Mucosa of stomach (tissue), 1 donor: Measurements from ENCODE around the gene STAT4.
"Not testable (repeated sequence)": the region's sequence is repeated elsewhere in the genome, so short reads cannot be mapped to it uniquely, and the experiment has no call there.

Source experiments
- H3K27me3 ChIP-seq: one replicate; pipeline ENCODE4 v1.7.0; 2013; ENCODE audit warnings: mild to moderate bottlenecking, low read length; ENCODE audit not compliant: control insufficient read depth, insufficient read depth
- H3K36me3 ChIP-seq: one replicate; pipeline ENCODE4 v1.7.0; 2013; ENCODE audit warnings: low read length; ENCODE audit not compliant: control insufficient read depth, insufficient read depth
- H3K4me1 ChIP-seq: one replicate; pipeline ENCODE4 v1.7.0; 2013; ENCODE audit warnings: mild to moderate bottlenecking, low read length; ENCODE audit not compliant: control insufficient read depth, insufficient read depth
- H3K4me3 ChIP-seq: one replicate; pipeline ENCODE4 v1.7.0; 2013; ENCODE audit warnings: low read length
- H3K9ac ChIP-seq: one replicate; pipeline ENCODE4 v1.7.0; 2013; ENCODE audit warnings: mild to moderate bottlenecking, low read length, moderate library complexity
- H3K9me3 ChIP-seq: one replicate; pipeline ENCODE4 v1.7.0; 2013; ENCODE audit warnings: mild to moderate bottlenecking, low read length, moderate library complexity; ENCODE audit not compliant: control insufficient read depth
- donor health status: Pancreatic carcinoma.

The STAT4 gene

DNA sequence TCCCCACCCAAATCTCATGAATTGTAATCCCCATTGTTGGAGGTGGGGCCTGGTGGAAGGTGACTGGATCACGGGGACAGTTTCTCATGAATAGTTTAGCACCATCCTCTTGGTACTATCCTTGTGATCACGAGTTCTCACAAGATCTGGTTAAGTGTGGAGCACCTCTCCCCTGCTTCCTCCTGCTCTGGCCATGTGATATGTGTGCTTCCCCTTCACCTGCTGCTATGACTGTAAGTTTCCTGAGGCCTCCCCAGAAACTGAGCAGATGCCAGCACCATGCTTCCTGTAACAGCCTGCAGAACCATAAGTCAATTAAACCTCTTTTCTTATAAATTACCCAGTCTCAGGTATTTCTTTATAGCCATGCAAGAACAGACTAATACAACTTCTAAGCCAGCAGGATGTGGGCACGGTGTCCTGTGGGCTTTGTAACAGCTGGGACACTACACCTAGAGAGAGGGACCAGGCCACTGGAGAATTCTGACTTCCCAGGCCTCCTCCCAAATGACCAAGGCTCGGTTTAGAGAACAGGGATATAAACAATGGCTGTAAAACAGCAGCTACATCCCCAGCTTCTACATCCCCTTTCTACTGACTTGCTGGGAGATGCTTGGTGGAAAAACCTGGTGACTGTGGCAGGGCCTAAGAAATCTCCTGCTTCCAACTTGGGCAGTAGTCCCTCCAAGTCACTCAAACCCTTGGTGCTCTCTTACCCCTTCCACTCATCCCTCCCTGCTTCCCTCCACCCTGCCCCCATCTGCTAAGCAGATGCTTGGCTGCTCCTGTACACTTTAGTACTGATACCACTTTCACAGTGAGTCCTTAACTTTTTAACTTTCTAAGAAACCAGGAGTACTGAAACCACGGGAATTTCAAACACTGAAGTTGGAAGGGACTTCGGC lies 147.1 kb downstream of the STAT4 start:
- Histone ChIP-seq H3K36me3 (peaks cover 20% of the 10 kb centered on the region), H3K9me3 (no peaks in the 10 kb centered on the region), H3K4me3 (no peak overlapping the region), H3K9ac (no peak overlapping the region), H3K27me3 (no peaks in the 10 kb centered on the region), H3K4me1 (no peaks in the 10 kb centered on the region)

DNA sequence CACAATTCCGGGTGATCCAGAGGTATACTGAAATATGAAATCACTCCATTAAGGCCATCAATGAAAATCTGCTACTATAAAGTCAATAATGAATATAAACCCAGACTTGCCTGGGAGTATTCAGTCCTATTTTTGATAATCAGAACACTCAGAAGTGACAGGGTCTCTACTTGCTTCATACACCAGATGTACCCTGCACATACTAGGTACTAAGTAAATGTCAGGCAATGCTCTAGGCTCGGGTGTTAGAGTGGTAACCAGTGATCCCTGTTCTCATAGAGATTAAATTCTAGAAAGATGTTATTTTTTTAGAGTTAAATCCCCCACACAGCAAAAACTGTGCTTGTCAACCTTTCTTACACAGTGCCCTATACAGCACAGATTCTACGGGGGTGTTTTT lies 149.2 kb downstream of the STAT4 start:
- H3K27me3 ChIP-seq = no peaks in the 10 kb centered on the region
- H3K4me1 ChIP-seq = no peaks in the 10 kb centered on the region
- H3K9me3 ChIP-seq = no peaks in the 10 kb centered on the region
- peaks cover 25% of the 10 kb centered on the region for H3K36me3 ChIP-seq
- H3K9ac ChIP-seq = no peak overlapping the region
- no peak overlapping the region for H3K4me3 ChIP-seq

DNA sequence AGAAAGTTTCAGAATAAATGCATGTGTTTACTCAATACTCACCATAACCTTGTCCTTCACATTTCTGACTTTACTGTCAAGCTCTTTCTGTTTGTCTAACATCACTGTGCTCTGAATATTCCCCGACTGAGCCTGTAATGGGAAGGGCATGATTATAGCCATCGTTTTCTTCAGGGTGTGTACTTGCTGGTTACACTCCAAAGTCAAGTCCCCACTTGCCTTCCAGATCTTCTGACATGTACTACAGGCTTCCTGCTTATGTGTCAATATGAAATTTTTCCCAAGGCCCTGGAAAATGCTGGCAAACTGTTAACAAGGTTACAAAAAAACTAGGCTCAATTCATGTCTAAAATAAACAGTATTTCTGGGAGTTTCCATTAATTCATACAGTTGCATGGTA lies 149.8 kb downstream of the STAT4 start:
- Histone ChIP-seq H3K36me3 (peaks cover 26% of the 10 kb centered on the region), H3K9ac (no peak overlapping the region), H3K27me3 (no peaks in the 10 kb centered on the region), H3K9me3 (no peaks in the 10 kb centered on the region), H3K4me3 (no peak overlapping the region), H3K4me1 (no peaks in the 10 kb centered on the region)

DNA sequence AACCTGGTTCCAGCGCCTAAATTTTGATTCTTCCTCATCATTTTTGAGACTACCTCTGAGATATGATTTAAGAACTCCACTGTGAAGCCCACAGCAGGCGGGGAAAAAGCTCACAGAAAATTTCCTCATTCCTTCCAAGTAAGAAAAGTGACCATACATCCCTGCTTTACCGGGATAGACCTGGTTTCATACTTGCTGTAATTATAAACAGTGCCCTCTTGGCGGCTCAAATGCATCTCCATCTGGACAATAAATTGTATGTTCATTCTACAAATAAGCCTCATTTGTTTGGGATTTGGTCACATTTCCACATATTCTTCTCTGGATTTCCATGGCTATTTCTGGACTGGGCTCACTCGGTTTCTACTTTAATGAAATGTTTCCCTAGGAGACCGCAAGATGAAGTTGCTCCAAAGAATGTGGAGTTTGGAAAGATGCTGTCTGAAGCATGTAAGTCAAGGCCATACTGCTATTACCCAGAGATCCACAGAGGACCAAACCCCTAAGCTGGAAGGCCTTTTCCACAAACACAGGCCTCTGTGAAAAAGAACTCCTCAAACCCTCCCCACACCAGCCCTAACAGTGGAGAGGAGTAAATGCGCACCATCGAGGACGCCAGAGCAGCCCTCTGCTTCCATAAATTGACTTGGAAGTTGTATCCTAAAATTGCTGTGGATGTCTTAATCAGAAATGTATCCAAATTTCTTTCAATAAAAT lies 150.7 kb downstream of the STAT4 start:
- H3K9ac ChIP-seq = no peak overlapping the region
- peaks cover 28% of the 10 kb centered on the region for H3K36me3 ChIP-seq

DNA sequence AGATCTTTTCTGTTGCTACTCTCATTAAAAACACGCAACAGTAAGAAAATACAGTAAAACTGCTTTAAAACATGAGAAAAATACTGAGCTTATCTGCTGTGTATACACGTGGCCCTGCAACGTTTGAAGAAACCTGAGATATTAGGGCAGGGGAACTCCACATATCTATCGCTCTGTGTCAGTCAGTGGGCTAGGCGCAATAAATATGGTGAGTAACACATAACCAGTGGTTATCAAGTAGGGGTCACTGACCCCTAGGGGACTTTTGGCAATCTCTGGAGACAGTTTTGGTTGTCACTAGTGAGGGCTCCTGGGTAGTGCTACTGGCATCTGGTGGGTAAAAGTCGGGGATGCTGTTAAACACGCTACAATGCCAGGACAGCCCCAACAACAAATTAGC lies 151.7 kb downstream of the STAT4 start:
- H3K36me3 ChIP-seq = peaks cover 26% of the 10 kb centered on the region
- H3K4me3 ChIP-seq = no peak overlapping the region
- H3K9ac ChIP-seq = no peak overlapping the region
- H3K9me3 ChIP-seq = no peaks in the 10 kb centered on the region
- no peaks in the 10 kb centered on the region for H3K4me1 ChIP-seq
- no peaks in the 10 kb centered on the region for H3K27me3 ChIP-seq

More for the DNA sequence above, 150.7 kb downstream of the STAT4 start:
- no peak overlapping the region for H3K4me3 ChIP-seq
- H3K9me3 ChIP-seq = no peaks in the 10 kb centered on the region
- no peaks in the 10 kb centered on the region for H3K4me1 ChIP-seq
- H3K27me3 ChIP-seq = no peaks in the 10 kb centered on the region

DNA sequence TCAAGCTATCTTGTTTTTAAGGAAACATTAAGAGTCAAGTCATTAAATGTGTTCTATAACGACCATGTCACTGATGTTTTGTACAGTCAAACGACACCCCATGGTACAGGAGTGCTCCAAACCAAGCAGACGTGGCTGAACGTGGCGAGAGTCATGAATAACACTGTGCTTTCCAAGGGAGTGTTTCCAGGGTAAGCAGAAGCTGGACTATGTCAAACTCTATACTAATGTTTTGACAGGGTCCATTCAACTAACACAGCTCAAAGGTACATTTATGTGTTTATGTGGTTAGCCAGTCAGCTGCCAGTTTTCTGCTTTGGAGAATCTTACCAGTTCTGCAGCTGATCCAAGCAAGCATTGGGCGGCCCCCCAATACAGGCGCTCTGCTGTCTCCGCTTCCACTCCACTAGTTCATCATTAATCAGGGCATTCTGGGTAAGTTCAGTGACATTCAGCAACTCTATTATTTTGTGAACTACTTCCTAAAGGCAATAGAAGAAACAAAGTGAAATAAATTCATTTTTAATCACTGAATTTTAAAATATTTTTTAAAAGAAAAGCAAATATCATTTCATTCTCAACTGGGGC lies 153.2 kb downstream of the STAT4 start:
- no peaks in the 10 kb centered on the region for H3K4me1 ChIP-seq
- no peaks in the 10 kb centered on the region for H3K9me3 ChIP-seq
- H3K36me3 ChIP-seq = peaks cover 28% of the 10 kb centered on the region
- no peaks in the 10 kb centered on the region for H3K27me3 ChIP-seq
- no peak overlapping the region for H3K4me3 ChIP-seq
- H3K9ac ChIP-seq = no peak overlapping the region

DNA sequence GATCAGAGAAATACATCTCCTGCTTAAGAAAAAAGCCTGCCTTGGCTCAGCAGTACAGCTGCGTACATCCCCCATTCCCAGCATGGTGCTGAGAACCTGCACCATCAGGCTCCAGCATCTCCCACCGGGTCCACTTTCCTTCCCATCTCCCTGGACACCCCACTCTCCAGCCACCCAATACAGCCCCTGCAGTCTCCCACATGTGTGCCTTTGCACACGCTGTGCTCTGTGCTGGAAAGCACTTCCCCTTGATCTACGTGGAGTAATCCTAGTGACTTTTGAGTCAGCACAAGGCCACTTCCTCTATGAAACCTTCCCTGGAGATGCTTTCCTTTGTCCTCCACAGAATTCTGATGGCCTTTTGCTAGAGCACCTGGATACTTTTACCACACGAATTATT lies 153.8 kb downstream of the STAT4 start:
- no peaks in the 10 kb centered on the region for H3K4me1 ChIP-seq

DNA sequence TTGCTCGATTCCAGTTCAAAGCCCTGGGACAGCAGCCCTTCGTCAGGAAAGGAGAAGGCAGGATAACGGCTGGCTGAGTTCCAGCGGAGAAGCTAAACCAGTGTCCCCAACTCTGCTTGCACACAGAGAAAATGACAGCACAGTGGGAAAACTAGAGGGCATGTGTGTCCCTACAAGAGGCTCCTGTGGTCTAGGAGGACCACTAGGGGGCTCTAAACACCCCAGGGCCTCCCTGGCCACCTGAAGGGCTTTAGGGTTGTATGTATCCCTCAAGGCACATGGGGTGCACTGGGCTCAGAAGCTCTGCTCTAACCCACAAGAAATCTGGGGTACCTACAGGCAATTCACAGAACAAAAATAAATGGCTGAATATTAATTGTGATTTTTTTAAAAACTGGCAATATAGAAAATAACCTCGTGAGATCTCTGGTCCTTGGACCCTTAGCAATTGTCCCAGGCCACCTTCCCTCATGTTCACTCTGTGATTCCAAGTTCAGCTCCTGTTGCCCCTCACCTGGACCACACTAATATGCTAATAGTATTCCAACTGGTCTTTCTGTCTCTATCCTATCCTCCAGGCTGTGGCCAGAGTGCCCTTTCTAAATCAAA lies 154.4 kb downstream of the STAT4 start:
- Histone ChIP-seq H3K36me3 (peaks cover 28% of the 10 kb centered on the region), H3K9ac (no peak overlapping the region), H3K4me1 (no peaks in the 10 kb centered on the region), H3K4me3 (no peak overlapping the region), H3K9me3 (no peaks in the 10 kb centered on the region), H3K27me3 (no peaks in the 10 kb centered on the region)

More for the DNA sequence above, 153.8 kb downstream of the STAT4 start:
- H3K9ac ChIP-seq = no peak overlapping the region
- no peaks in the 10 kb centered on the region for H3K27me3 ChIP-seq
- H3K36me3 ChIP-seq = peaks cover 28% of the 10 kb centered on the region
- H3K4me3 ChIP-seq = no peak overlapping the region
- H3K9me3 ChIP-seq = no peaks in the 10 kb centered on the region

DNA sequence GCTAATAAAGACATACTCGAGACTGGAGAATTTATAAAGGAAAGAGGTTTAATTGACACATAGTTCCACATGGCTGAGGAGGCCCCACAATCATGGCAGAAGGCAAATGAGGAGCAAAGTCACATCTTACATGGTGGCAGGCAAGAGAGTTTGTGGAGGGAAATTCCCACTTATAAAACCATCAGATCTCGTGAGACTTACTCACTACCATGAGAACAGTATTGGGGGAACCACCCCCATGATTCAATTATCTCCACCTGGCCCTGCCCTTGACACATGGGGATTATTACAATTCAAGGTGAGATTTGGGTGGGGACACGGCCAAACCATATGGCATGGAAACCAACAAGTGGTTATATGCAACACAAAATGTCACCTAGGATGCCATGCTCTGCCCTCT lies 155.5 kb downstream of the STAT4 start:
- not testable (repeated sequence) for H3K4me1 ChIP-seq, H3K27me3 ChIP-seq, H3K4me3 ChIP-seq, H3K9ac ChIP-seq, H3K9me3 ChIP-seq
- peaks cover 30% of the 10 kb centered on the region for H3K36me3 ChIP-seq

DNA sequence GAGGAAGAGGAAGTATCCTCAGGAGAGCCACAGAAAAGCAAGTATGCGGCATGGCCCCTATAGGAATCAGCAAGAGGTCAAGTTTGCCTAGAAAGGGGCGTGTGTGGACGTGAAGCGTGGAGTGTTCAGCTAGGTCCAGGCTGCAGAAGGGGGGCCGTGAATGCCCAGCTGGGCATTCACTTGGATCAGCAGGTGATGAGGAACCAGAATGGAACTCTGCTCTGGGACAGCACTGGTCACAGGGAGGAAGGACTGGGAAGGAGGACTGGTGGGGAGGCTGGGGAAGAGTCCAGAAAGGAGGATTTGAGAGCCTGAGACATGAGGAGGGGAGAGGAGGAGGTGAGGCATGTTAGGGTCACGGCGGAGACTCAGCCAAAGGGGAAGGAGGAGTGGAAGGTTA lies 156.6 kb downstream of the STAT4 start:
- Histone ChIP-seq H3K9ac (no peak overlapping the region), H3K9me3 (no peaks in the 10 kb centered on the region), H3K27me3 (no peaks in the 10 kb centered on the region), H3K36me3 (peaks cover 34% of the 10 kb centered on the region), H3K4me3 (no peak overlapping the region), H3K4me1 (no peaks in the 10 kb centered on the region)

DNA sequence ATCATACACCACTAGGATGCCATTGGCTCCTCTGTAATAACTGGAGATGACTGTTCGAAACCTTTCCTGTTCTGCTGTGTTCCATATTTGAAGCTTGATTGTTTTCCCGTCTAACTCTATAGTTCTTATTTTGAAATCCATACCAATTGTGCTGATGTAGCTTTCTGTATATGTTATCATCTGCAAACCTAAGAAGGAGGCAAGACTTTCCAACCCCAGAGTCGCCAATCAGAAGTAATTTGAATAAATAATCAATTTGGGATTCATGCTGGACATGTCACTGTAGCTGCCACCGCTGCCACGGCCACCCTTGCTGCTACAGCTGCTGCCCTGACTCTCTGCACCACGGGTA lies 157.5 kb downstream of the STAT4 start:
- H3K9ac ChIP-seq = no peak overlapping the region
- H3K9me3 ChIP-seq = no peaks in the 10 kb centered on the region
- no peak overlapping the region for H3K4me3 ChIP-seq
- H3K4me1 ChIP-seq = no peaks in the 10 kb centered on the region
- H3K36me3 ChIP-seq = peaks cover 37% of the 10 kb centered on the region
- H3K27me3 ChIP-seq = no peaks in the 10 kb centered on the region

DNA sequence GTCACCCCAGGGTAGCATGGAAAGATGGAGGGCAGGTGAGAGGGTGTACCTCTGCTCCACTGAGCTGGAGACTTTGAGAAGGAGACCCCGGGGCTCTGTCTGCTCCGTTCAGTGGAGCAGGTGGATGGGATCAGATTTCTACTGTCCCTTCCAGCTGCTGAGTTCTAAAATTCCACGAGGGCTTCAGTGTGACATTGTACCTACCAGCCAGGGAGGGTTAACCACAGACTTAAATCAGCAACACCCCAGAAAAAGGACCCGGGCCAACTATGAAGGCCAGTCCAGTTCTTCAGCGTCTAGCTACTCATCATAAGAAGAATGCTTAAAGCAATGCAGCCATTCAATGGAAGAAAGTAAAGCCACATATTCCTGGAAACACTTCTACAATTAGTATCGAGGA lies 160.7 kb downstream of the STAT4 start:
- peaks cover 30% of the 10 kb centered on the region for H3K36me3 ChIP-seq
- H3K4me1 ChIP-seq = no peaks in the 10 kb centered on the region
- H3K27me3 ChIP-seq = no peaks in the 10 kb centered on the region
- H3K4me3 ChIP-seq = no peak overlapping the region
- no peak overlapping the region for H3K9ac ChIP-seq
- no peaks in the 10 kb centered on the region for H3K9me3 ChIP-seq
